Karpas-422 (cell line): Measurements from ENCODE around the gene LRRC8C. TPM values are rescaled to one million over a fixed set of nuclear protein-coding genes. Genes with fewer than 3 reads are reported as not detected.
"Not testable (repeated sequence)": the region's sequence is repeated elsewhere in the genome, so short reads cannot be mapped to it uniquely, and the experiment has no call there.

ENCODE experiments used
- DNase-seq: peaks from one replicate; pipeline ENCODE4 v3.0.0-alpha.2; 2015
- H2AFZ ChIP-seq: fragments of 200-600 bp; sonication (generic); 2 replicates; pipeline ENCODE4 v1.6.1; 2014; ENCODE audit warnings: antibody characterized with exemption, low read length, mixed read lengths
- H3K27ac ChIP-seq: fragments of 200-600 bp; sonication (generic); 2 replicates; pipeline ENCODE4 v1.5.1; 2014; ENCODE audit warnings: mild to moderate bottlenecking, low read length, moderate library complexity
- H3K27me3 ChIP-seq: fragments of 200-600 bp; sonication (generic); 2 replicates; pipeline ENCODE4 v1.6.1; 2014; ENCODE audit warnings: low read length, mixed read lengths
- H3K36me3 ChIP-seq: fragments of 200-600 bp; sonication (generic); 2 replicates; pipeline ENCODE4 v1.6.1; 2014; ENCODE audit warnings: low read length, mixed read lengths; ENCODE audit not compliant: insufficient read depth
- H3K4me1 ChIP-seq: fragments of 200-600 bp; sonication (generic); 2 replicates; pipeline ENCODE4 v1.6.1; 2014; ENCODE audit warnings: mild to moderate bottlenecking, low read length, mixed read lengths
- H3K4me2 ChIP-seq: fragments of 200-600 bp; sonication (generic); 2 replicates; pipeline ENCODE4 v1.6.1; 2014; ENCODE audit warnings: low read length, low read depth, mild to moderate bottlenecking; ENCODE audit not compliant: poor library complexity, severe bottlenecking
- H3K4me3 ChIP-seq: fragments of 200-600 bp; sonication (generic); 2 replicates; pipeline ENCODE4 v1.5.1; 2014; ENCODE audit warnings: mild to moderate bottlenecking, antibody characterized with exemption, low read length, mixed read lengths
- H3K79me2 ChIP-seq: fragments of 200-600 bp; sonication (generic); 2 replicates; pipeline ENCODE4 v1.6.1; 2014; ENCODE audit warnings: mild to moderate bottlenecking, low read length, mixed read lengths
- H3K9ac ChIP-seq: fragments of 200-600 bp; sonication (generic); 2 replicates; pipeline ENCODE4 v1.6.0; 2014; ENCODE audit warnings: low read length
- H3K9me2 ChIP-seq: fragments of 200-600 bp; sonication (generic), shearing (Covaris generic); replicated peaks from 2 replicates; pipeline ENCODE4 v1.6.0; 2014; ENCODE audit warnings: mild to moderate bottlenecking, low read length, moderate library complexity; ENCODE audit not compliant: insufficient read depth
- H3K9me3 ChIP-seq: fragments of 300-700, 200-600 bp; sonication (generic); 2 replicates; pipeline ENCODE4 v1.6.1; 2014; ENCODE audit warnings: low read length, mixed read lengths
- H4K20me1 ChIP-seq: fragments of 200-600 bp; sonication (generic); 2 replicates; pipeline ENCODE4 v1.6.1; 2014; ENCODE audit warnings: mild to moderate bottlenecking, antibody characterized with exemption, low read length, low read depth; ENCODE audit not compliant: insufficient read depth
- total RNA-seq: library from RNA; depleted of rRNA; stranded (reverse); fragments of >200 nt; shearing (Covaris generic); gene quantifications from 2 replicates; pipeline ENCODE4 v1.2.3, GENCODE V29; 2014; ENCODE audit warnings: low replicate concordance; rRNA removed

The LRRC8C gene
- total RNA-seq = 2.4 and 8.3 TPM in 2 replicates

DNA sequence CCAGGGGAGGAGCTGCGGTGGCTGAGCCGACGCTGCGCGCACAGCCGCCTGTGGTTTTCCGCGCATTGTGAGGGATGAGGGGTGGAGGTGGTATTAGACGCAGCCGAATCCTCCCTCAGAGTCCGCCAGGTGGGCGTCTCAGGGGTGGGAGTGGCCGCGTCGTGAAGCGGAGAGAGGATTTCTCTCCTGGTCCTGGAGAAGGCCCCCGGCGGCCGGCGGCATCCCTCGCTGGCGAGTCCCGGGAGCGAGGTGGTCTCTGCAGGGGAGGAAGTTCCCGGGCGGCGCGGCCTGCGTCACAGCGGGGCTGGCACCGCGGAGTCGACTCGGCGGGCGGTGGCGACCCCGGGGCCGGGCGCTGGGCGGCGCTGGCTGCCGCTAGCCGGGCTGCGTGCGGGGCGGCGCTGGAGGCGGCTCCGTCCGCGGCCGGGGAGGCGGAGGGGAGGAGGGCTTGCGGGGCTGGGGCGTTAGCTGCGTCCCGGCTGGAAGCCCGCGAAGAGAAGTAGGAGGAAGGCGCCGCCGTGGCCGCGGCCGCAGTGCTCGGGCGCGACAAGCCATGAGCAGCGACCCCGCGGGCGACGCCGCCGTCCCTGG is at the start of gene LRRC8C:
Gene LRRC8C, plus strand, starts transcription at position 464 of the 591 bp plus-strand sequence. CDS start 53,354 bp downstream, outside the sequence.
- Histone ChIP-seq H3K4me2 (peak within 1 kb of the TSS; percentile 80), H3K27ac (no peak within 1 kb of the TSS), H3K4me3 (peak within 1 kb of the TSS; percentile 80), H3K4me1 (peaks cover 25% of the 10 kb centered on the region), H3K36me3 (no peaks in the 10 kb centered on the region), H2AFZ (peak within 1 kb of the TSS; percentile 93), H3K79me2 (no peaks in the 10 kb centered on the region), H3K27me3 (no peaks in the 10 kb centered on the region), H3K9me2 (no peaks in the 10 kb centered on the region), H3K9ac (peak within 1 kb of the TSS; percentile 75), H3K9me3 (no peaks in the 10 kb centered on the region), H4K20me1 (peaks cover 6% of the 10 kb centered on the region; the same call in 1 of the 2 replicates)
- peak; percentile 89 for DNase-seq

- H3K27ac ChIP-seq = no peak overlapping the region
- H3K27me3 ChIP-seq = no peaks in the 10 kb centered on the region
- no peaks in the 10 kb centered on the region for H3K9me3 ChIP-seq
Observed at GRCh38 chr1:89584211-89584610, 48.7 kb upstream of the LRRC8C start.

GRCh38 chr1:89584781-89585180 is 48.1 kb upstream of the LRRC8C start:
- no peak overlapping the region for H3K4me3 ChIP-seq
- H3K79me2 ChIP-seq = peaks cover 30% of the 10 kb centered on the region
- no peaks in the 10 kb centered on the region for H4K20me1 ChIP-seq
- DNase-seq = no peak
- no peaks in the 10 kb centered on the region for H3K9me3 ChIP-seq
- H3K4me1 ChIP-seq = no peaks in the 10 kb centered on the region
- H3K4me2 ChIP-seq = no peak overlapping the region
- H3K27ac ChIP-seq = no peak overlapping the region
- peaks cover 16% of the 10 kb centered on the region; the same call in 1 of the 2 replicates for H3K36me3 ChIP-seq
- H2AFZ ChIP-seq = no peak overlapping the region
- no peaks in the 10 kb centered on the region for H3K9me2 ChIP-seq
- no peak overlapping the region for H3K9ac ChIP-seq
- H3K27me3 ChIP-seq = no peaks in the 10 kb centered on the region

More at GRCh38 chr1:89584211-89584610, 48.7 kb upstream of the LRRC8C start:
- Histone ChIP-seq H3K79me2 (peaks cover 26% of the 10 kb centered on the region), H4K20me1 (no peaks in the 10 kb centered on the region), H3K4me1 (peaks cover 4% of the 10 kb centered on the region), H3K9ac (no peak overlapping the region), H3K4me3 (no peak overlapping the region), H2AFZ (no peak overlapping the region), H3K9me2 (no peaks in the 10 kb centered on the region), H3K36me3 (peaks cover 16% of the 10 kb centered on the region; the same call in 1 of the 2 replicates), H3K4me2 (no peak overlapping the region)
- DNase-seq = no peak

DNA sequence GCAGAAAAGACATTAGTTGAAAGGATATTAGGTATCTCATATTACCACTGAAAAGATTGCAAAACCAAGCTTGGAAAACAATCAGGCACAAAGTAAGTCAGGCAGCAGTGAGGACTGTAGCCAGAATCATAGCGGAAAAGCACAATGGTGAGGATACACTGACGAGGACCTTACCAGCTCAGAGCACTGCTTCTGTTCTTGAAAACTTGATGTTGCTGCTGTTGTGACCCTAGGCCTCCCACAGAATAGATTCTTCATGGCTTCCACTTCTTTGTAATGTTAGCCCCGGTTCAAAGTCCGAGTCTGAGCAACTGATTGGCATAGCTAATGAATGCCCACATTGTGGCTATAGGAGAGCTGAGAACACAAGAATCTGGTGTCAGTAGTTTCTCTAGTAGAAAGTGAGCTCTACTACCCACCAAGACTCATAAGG is 45.2 kb upstream of the LRRC8C start:
- Histone ChIP-seq H3K36me3 (peaks cover 6% of the 10 kb centered on the region; the same call in 1 of the 2 replicates), H3K9me2 (no peaks in the 10 kb centered on the region), H3K27ac (no peak overlapping the region), H3K4me1 (peaks cover 3% of the 10 kb centered on the region; the same call in 1 of the 2 replicates), H3K27me3 (no peaks in the 10 kb centered on the region), H3K4me3 (no peak overlapping the region), H3K4me2 (no peak overlapping the region), H2AFZ (no peak overlapping the region), H3K9me3 (no peaks in the 10 kb centered on the region), H3K9ac (no peak overlapping the region), H4K20me1 (no peaks in the 10 kb centered on the region), H3K79me2 (peaks cover 51% of the 10 kb centered on the region)
- no peak for DNase-seq

DNA sequence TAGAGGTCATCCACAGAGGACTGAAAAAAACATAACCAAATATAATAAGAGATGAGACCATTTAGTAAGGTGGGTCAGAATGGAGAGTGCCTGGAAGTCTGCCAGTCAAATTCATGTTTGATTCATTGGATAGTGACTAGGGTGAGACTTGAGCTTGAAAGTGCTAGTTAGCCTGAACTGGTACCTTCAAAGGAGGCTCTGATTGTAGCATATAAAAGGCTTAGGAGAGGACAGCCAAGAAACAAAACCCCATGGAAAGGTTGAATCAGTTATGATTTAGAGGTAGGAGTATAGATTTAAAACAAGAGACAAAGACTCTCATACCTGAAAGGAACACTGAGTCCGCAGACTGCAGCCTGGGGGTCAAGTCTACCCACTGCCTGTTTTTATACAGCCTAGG is 44.4 kb upstream of the LRRC8C start:
- H3K4me3 ChIP-seq = no peak overlapping the region
- H3K27me3 ChIP-seq = no peaks in the 10 kb centered on the region
- H3K4me1 ChIP-seq = peaks cover 3% of the 10 kb centered on the region; the same call in 1 of the 2 replicates
- H3K79me2 ChIP-seq = peaks cover 52% of the 10 kb centered on the region
- no peak overlapping the region for H2AFZ ChIP-seq
- H3K9ac ChIP-seq = no peak overlapping the region
- H3K4me2 ChIP-seq = no peak overlapping the region
- H3K27ac ChIP-seq = no peak overlapping the region
- H3K9me3 ChIP-seq = no peaks in the 10 kb centered on the region
- H4K20me1 ChIP-seq = no peaks in the 10 kb centered on the region
- no peak for DNase-seq
- H3K9me2 ChIP-seq = no peaks in the 10 kb centered on the region
- H3K36me3 ChIP-seq = peaks cover under 1% of the 10 kb centered on the region; the same call in 1 of the 2 replicates

DNA sequence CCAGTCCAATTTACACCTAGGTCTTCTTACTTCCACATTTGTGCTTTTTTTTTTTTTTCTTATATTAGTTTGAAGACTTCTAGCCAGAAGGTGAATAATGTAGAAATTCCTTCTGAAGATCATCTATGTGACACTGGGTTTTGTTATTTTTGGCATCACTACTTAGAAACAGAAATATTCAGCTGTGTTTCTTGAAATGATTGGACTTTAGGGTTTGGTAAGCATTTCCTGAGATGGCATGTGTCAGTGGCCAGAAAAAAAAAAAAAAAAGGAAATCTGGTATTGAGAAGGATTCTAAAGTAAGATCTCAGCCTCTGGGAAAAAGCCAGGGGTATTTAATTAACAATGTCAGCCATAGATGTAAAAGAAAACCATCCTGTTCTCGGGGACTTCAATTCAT is 43.4 kb upstream of the LRRC8C start:
- Histone ChIP-seq H3K9me2 (no peaks in the 10 kb centered on the region), H3K79me2 (peaks cover 51% of the 10 kb centered on the region), H3K27ac (no peak overlapping the region), H3K27me3 (no peaks in the 10 kb centered on the region), H3K9me3 (no peaks in the 10 kb centered on the region), H3K4me3 (no peak overlapping the region), H3K4me1 (peaks cover 8% of the 10 kb centered on the region), H3K36me3 (no peaks in the 10 kb centered on the region), H3K9ac (no peak overlapping the region), H4K20me1 (no peaks in the 10 kb centered on the region), H3K4me2 (no peak overlapping the region), H2AFZ (no peak overlapping the region)
- no peak for DNase-seq

- H3K4me3 ChIP-seq = no peak overlapping the region
- H3K9me2 ChIP-seq = no peaks in the 10 kb centered on the region
Observed at GRCh38 chr1:89590341-89591080, 42.4 kb upstream of the LRRC8C start.

DNA sequence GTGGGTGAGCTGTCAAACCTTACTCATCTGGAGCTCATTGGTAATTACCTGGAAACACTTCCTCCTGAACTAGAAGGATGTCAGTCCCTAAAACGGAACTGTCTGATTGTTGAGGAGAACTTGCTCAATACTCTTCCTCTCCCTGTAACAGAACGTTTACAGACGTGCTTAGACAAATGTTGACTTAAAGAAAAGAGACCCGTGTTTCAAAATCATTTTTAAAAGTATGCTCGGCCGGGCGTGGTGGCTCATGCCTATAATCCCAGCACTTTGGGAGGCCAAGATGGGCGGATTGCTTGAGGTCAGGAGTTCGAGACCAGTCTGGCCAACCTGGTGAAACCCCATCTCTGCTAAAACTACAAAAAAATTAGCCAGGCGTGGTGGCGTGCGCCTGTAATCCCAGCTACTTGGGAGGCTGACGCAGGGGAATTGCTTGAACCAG is 40.0 kb upstream of the LRRC8C start:
- H2AFZ ChIP-seq, H4K20me1 ChIP-seq, H3K9ac ChIP-seq, H3K27ac ChIP-seq, DNase-seq, H3K4me3 ChIP-seq, H3K4me2 ChIP-seq, H3K27me3 ChIP-seq, H3K9me3 ChIP-seq, H3K36me3 ChIP-seq, H3K9me2 ChIP-seq: not testable (repeated sequence)
- H3K79me2 ChIP-seq = peaks cover 49% of the 10 kb centered on the region
- H3K4me1 ChIP-seq = peaks cover 32% of the 10 kb centered on the region

More at GRCh38 chr1:89590341-89591080, 42.4 kb upstream of the LRRC8C start:
- Histone ChIP-seq H4K20me1 (no peaks in the 10 kb centered on the region), H3K9me3 (no peaks in the 10 kb centered on the region), H2AFZ (no peak overlapping the region), H3K9ac (no peak overlapping the region), H3K36me3 (no peaks in the 10 kb centered on the region), H3K79me2 (peaks cover 61% of the 10 kb centered on the region), H3K27me3 (no peaks in the 10 kb centered on the region), H3K27ac (no peak overlapping the region), H3K4me2 (no peak overlapping the region), H3K4me1 (peaks cover 18% of the 10 kb centered on the region)
- no peak for DNase-seq
